NCI-H1417 (cell line): Measurements from ENCODE around the gene OVCH2.
A peak's percentile ranks its signal among the peaks of the same experiment; 100 is the strongest.
"Not testable (repeated sequence)": the region's sequence is repeated elsewhere in the genome, so short reads cannot be mapped to it uniquely, and the experiment has no call there.

Source experiments
- DNase-seq, 3 experiments: peaks; one replicate each; lab custom pipeline; 2025; lab: John Stamatoyannopoulos, UW

The OVCH2 gene, protein sequence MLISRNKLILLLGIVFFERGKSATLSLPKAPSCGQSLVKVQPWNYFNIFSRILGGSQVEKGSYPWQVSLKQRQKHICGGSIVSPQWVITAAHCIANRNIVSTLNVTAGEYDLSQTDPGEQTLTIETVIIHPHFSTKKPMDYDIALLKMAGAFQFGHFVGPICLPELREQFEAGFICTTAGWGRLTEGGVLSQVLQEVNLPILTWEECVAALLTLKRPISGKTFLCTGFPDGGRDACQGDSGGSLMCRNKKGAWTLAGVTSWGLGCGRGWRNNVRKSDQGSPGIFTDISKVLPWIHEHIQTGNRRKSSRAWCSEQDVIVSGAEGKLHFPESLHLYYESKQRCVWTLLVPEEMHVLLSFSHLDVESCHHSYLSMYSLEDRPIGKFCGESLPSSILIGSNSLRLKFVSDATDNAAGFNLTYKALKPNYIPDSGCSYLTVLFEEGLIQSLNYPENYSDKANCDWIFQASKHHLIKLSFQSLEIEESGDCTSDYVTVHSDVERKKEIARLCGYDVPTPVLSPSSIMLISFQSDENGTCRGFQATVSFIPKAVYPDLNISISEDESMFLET

DNA sequence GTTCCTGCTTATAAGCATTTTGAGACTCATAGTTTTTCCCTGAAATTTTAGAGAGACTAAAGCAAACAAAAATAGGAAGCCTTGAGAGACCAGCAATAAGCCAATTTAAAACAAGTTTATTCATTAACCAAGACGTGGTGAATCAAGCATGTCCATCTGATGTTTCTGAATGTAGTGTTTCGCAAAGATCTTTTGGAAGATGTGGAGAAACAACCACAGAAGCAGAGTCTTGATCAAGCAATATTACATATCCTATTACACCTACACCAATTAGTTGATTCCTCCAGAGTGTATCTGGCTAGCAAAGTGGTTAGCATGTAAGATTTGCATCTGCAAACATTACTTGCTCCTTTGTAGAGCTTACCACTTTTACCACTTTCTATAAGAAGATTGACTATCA, at the start of gene OVCH2:
OVCH2 (minus strand) TSS at position 101 of the 400 bp plus-strand sequence; CDS start at position 18, 83 bp downstream.
- no peak for DNase-seq

DNA sequence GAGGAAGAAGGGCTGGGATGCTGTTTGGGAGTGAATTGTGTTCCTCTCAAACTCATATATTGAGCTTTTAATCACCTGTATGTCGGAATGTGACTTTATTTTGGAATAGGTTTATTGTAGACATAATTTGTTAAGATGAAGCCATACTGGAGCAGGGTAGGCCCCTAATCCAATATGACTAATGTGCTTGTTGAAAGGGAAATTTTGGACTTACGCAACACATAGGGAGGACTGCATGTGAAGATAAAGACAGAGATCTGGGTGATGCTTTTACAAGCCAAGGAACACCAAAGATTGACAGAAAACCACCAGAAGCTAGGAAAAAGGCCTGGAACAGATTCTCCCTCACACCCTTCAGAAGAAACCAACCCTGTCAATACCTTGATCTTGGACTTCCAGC, 43.2 kb upstream of the OVCH2 start:
- no peak for DNase-seq

DNA sequence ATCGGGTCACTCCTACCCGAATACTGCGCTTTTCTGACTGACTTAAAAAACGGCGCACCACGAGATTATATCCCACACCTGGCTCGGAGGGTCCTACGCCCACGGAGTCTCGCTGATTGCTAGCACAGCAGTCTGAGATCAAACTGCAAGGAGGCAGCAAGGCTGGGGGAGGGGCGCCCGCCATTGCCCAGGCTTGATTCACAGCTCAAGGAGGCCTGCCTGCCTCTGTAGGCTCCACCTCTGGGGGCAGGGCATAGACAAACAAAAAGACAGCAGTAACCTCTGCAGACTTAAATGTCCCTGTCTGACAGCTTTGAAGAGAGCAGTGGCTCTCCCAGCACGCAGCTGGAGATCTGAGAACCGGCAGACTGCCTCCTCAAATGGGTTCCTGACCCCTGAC, 28.5 kb upstream of the OVCH2 start:
- not testable (repeated sequence) for DNase-seq

DNA sequence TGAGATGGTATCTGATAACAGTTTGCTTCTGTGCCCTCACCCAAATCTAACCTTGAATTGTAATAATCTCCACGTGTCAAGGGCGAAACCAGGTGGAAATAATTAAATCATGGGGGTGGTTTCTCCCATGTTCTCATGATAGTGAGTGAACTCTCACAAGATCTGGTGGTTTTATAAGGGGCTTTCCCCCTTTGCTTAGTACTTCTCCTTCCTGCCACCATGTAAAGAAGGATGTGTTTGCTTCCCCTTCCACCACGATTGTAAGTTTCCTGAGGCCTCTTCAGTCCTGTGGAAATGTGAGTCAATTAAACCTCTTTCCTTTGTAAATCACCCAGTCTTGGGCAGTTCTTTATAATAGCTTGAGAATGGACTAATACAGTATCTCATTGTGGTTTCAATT, 8.5 kb upstream of the OVCH2 start:
- DNase-seq = no peak

DNA sequence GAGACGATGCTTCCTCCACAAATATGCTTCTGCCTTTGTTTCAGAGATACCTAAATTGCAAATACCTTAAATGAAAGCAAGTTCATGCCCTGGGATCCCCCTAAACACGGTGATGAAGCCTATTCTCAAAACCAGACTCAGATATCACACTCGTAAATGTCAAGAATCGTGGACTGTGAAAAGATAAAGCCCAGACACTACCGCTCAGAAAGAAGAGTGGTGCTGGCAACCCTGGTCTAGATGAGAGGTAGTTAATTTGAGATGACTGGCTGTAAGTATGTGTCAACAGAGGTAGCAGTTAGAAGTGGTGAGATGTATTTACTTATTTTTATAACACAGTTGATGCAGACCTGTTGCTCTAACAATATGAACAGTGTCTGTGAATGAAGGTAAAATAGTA, 2.5 kb downstream of the OVCH2 start:
- DNase-seq = no peak

DNA sequence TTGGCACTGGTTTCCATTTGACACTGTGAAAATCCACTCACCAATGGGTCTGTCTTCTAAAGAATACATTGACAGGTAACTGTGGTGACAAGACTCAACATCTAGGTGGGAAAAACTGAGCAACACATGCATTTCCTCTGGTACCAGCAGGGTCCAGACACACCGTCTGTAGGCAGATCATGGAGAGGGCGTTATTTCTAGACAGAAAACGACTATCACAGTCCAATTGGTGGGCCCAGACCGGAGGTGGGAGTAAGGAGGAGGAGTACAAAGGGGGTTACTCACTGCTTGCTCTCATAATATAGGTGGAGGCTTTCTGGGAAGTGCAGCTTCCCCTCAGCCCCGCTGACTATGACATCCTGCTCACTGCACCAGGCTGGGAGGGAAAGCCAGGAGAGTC, 9.9 kb downstream of the OVCH2 start:
- DNase-seq = no peak

DNA sequence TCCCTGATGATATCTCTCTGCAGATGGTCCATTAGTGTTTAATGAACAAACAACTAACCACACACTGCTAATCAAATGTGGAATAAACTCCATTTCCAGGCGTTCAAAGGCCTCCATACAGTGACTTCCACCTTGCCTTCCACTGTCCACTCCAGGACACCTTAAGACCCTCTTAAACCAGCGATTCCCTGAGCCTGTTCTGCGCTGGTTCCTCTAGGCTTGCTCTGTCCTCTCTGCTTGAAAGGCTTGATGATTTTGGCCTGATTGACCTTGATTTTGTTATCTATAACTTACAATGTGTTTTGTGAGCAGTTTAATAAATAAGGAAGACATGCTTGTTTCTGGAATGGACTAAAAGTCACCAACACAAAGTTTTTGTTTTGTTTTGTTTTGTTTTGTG, 12.0 kb downstream of the OVCH2 start:
- DNase-seq = no peak

DNA sequence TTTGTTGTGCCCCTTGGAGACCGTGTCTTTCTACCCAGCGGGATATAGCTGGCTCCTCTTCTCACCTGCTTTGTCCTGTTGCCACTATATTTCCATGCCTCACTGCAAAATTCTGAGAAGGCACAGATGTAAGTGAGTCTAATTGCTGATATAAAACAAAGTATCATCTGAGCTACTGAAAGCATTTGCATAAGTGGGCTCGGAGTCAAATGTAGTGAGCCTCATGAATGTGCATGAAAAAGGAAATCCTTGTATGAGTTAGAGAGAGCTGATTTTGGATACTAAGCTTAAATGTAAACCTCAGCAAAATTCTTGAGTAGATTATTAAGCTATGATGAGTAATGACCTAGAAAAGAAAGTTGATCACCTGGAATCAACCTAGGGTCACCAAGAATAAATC, 13.9 kb downstream of the OVCH2 start:
- DNase-seq = no peak

DNA sequence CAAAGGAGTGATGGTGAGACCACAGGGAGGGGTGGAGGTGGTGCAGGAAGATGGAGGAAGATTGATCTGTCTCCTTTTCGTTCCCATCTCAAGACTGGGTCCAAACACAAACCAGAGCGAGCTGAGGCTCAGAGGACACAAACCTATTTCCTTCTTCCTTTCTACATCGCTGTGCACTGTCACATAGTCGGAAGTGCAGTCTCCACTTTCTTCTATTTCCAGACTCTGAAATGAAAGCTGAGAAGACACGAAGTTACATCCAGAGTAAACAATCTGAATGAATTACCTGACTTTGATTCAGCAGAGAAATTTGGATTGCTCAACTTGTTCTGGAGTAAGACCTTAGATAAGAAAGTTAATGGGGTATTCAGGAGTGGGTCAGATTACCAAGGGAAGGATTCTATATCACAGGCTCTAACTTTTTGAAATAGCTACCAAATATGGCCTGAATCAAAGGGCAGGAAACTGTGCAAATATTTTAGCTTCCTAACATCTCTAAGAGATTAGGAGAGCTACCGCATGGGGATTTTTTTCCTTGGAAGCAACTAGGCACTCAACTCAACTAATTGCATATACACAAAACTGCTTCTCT, 14.4 kb downstream of the OVCH2 start:
- DNase-seq = no peak

DNA sequence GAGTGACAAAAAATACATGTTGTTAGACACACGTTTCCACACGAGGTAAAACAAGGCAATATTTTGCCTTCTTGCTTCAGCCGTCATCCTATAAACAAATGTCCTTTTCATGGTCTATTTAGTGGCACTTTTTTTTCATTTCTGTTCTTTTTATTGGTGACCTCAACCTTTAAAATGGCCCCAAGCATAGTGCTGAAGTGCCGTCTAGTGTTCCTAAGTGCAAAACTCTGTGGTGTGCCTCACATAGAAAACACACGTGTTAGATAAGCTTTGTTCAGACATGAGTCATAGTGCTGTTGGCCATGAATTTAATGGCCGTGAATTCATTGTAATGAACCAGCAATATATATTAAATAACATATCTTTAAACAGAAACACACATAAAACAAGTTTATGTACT, 15.6 kb downstream of the OVCH2 start:
- DNase-seq = no peak

DNA sequence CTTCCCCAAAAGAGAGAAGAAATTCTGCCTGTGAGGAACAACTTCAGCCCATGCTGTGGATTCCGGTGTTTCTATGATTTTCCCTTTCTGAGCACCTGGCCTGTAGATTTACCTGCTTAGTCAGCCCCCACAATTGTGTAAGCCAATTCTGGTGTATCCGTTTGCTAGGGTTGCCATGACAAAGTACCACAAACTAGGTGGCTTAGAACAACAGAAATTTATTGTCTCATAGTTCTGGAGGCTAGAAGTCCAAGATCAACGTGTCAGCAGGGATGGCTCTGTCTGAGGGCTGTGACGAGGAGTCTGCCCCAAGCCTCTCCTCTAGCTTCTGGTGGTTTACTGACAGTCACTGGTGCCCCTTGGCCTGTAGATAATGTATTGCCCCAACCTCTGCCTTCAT, 17.0 kb downstream of the OVCH2 start:
- no peak for DNase-seq

DNA sequence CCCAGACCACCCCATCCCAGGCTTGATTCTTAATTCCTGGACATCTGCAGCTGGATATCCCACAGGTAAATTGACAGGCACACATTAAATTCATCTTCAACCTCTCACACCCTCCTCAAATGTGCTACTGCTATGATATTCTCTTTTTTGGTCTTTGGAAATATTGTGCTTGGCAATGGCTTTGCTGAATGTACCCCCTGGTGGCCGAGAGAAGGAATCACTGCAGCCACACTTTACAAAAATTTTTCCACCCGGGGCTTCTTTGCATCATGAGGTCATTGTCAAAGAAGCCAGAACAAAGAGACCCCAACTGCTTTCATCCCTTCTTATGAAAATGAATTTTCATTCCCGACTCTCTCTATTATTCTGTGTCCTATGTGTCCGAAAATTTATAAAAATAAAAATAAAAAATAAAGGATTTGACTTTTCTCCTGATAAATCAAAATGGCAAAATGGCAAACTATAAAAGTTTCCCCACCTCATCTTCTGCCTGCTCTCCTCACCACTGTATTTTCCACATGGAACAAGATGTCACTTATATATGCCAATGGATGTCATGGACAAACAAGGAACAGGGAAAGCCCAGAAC, 17.9 kb downstream of the OVCH2 start:
- peak; percentile 2 to 29 (median 16) for DNase-seq

DNA sequence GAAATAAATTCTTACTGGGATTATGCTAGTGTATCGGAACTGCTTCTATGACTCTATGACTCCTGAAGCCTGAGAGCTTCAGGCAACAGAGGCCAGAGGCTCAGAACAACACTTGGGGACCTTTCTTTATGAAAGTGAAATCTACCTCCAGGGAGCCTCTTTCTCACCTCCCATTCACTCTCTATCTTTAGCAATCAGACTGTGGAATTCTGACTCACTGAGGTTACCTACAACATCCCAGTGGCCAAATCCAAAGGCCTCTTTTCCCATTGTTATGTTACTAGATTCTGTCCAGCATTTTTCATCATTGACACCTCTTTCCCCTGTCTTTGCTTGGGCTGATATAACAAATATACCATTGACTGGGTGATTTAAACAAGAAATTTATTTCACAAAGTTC, 18.9 kb downstream of the OVCH2 start:
- DNase-seq = no peak

DNA sequence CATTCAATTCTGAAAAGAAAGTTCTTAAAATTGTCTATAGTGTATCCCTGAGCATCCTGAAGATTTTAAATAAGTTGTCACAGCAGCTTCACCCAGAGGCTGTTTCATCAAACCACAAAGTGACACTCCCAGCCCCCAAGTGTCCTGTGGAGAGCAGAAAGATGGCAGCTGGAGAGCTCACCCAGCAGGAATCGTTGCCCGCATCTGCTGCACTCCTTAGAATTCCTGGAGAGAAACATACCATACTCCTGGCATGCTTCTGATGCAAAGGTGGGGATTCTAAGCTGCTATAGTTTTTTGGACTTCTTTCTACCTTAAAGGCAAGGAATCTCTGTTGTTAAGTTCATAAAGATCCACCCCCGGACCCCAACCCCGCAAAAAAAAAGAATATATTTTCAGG, 19.5 kb downstream of the OVCH2 start:
- no peak for DNase-seq

DNA sequence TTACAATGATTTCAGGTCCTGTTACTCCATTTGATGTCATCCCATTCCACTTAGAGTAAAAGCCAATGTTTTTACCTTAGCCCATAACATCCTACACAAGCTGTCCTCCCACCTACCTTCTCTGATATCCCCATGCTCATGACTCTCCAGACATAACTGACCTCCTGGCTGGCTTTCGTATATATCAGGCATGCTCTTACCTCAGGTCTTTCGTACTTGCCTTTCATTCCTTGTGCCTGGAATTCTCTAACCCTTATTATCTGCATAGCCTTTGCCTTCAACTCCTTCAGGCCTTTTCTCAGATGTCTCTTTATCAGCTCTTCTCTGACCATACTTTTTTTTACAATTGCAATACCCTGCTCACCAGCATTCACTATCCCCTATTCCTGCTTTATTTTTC, 22.7 kb downstream of the OVCH2 start:
- DNase-seq = no peak

DNA sequence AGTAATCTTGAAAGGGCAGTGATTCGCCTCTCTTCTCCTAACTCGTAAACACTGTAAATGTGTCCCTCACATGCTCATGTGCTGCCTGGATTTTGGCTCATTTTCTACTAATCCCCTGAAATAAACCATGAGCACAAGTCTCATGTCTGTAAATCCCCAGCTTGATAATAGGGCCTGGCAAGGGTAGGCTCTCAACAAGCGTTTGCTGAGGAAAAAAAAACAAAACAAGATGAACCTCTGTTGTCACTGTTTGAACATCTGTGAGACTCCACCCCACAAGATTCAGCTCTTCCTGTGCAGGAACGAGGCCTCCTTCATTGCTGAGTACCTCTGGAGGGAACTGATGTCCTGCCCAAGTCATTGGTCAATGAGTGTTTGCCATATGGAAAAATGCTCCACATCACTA, 28.5 kb downstream of the OVCH2 start:
- DNase-seq = no peak

DNA sequence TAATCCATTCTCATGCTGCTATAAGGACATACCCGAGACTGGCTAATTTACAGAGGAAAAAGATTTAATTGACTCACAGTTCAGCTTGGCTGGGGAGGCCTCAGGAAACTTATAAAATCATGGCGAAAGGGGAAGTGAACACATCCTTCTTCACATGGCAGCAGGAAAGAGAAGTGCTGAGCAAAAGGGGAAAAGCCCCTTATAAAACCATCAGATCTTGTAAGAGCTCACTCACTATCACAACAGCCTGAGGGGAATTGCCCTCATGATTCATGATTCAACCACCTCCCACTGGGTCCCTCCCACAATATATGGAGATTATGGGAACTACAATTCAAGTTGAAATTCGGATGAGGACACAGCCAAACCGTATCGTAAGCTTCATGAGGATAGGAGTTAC, 29.2 kb downstream of the OVCH2 start:
- no peak for DNase-seq

DNA sequence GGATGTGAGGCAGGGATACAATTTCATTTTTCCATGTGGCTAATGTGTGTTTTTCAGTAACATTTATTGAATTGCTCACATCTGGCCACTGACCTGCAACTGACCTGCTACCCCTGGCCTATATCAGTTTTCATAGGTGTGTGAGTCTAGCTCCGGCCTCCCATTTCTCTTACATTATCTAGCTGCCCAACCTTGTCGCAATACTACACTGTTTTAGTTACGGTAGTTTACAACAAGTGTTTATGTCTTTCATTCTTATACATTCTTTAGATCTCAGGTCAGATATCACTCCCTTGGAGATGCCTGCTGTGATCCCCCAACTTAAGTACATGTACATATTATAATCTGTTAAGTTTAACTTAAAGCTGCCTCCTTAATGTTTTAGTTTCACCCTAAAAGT, 30.6 kb downstream of the OVCH2 start:
- DNase-seq = no peak

DNA sequence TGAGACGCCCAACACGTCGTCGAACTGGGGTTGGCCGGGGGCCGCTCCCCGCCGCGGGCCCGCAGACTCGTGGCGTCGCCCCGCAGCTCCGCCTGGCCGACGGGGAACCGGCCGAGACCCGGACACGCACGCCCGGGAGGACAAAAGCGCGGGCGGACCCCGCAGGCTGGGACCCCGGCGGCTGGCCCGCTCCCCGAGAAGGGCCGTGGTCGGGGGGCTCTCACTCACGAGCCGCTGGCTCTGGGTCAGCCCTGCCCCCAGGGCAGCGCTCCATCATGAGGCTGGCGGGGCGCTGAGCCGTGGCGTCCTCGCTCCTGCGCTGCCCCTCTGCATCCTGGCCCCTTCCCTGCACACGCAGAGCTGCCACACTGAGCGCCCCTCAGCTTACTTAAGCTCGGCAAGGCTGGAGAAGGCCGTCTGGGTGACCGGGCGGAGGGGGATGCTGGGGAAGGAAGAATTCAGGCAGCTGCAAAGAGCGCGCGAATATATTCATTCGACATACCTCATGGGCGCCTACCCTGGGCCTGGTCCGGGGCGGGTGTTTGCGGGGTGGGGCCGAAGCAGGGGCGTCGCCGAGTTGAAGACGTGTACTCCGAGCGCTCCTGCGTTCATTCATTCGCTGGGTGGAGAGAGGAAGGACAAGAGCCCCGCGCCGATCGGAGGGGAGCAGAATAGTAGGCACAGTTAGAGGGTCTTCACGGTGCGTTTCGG, 32.4 kb downstream of the OVCH2 start:
- DNase-seq = no peak

DNA sequence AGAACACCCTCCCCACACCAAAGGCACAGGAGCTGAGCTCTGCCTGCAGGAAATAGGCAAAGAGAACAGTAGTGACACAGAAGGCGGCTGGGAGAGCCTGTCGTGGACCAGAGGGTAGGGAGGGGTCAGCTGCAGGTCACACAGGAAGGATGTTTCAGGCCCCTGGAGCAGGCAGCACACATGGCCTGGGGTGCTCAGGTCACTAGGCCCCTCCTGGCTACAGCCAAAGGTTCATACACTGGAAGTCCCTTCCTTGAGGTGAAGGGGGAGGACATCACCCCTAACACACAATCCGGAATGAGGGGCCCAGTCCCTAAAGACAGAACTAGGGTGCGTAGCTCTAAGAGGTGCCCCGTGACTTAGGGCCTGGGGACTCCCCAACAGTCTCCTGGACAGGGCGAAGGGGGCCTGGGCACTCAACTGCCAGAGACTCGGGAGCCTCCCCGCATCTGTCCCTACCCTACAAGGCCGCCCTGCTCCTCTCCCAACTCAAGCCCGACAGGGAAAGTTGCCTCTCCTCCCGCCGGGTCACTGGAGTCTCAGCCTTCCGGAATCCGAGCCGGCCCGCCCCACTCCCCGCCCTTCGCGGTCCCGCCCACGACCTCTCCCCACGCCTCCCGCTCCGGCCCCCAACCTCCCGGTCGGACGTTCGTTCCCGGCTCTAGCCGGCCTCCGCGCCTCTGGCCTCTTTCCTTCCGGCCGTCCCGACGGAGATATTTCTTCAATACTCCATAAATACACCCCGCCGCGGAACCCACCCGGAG, 33.1 kb downstream of the OVCH2 start, which contains the start of gene CYB5R2:
CYB5R2 (minus strand) TSS at position 541 of the 764 bp plus-strand sequence. CDS start 675 bp downstream, outside the sequence.
- no peak for DNase-seq

DNA sequence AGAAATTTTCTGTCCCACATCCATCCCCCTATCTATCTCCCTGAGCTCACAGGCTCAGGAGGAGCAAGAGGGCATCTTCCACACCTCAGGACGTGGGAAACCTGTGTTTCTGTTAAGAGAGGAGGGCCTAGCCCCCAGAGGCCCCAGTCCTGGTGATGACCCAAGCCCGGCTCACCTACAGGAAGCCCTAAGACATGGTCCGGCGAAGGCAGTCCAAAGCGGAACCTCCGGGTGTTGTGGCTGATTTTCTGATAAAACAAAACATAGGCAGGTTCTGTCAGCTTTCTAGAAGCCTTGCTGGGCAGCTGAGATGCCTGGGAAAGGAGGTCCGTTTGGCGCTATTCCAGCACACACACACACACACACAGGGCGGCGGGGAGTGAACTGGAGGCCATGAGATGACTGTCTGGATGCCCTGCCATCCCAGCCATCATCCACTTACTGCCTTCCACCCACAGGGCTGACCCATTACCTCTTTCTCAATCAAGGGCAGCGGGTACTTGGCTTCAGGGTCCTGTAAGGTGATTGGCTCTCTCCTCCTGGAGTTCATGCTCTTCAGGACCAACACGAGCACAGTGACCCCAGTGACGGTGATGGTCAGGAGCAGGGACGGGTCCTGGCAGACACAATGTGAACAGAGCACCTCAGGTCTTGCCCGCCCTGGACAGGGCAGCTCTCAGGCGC, 33.9 kb downstream of the OVCH2 start:
- DNase-seq = no peak
